IPS-20b (cell line): ENCODE data around the gene RTP4.

Experiments used
- H3K27ac ChIP-seq: one replicate; pipeline ENCODE4 v1.5.1; 2013; ENCODE audit warnings: low read length
- H3K27me3 ChIP-seq: 2 replicates; pipeline ENCODE4 v1.6.1; 2013; ENCODE audit warnings: mild to moderate bottlenecking, low read length, inconsistent platforms; ENCODE audit not compliant: insufficient read depth
- H3K36me3 ChIP-seq: 2 replicates; pipeline ENCODE4 v1.6.1; 2013; ENCODE audit warnings: low read depth, mild to moderate bottlenecking, inconsistent platforms, low read length, moderate library complexity; ENCODE audit not compliant: insufficient read depth
- H3K4me1 ChIP-seq: 2 replicates; pipeline ENCODE4 v1.6.1; 2013; ENCODE audit warnings: mild to moderate bottlenecking, control low read depth, inconsistent platforms, low read length, moderate library complexity; ENCODE audit not compliant: insufficient read depth
- H3K4me3 ChIP-seq: 2 replicates; pipeline ENCODE4 v1.5.1; 2013; ENCODE audit warnings: mild to moderate bottlenecking, low read length, inconsistent platforms
- H3K9ac ChIP-seq: 2 replicates; pipeline ENCODE4 v1.6.1; 2013; ENCODE audit warnings: low read depth, mild to moderate bottlenecking, inconsistent platforms, low read length, moderate library complexity
- H3K9me3 ChIP-seq: 2 replicates; pipeline ENCODE4 v1.6.1; 2013; ENCODE audit warnings: mild to moderate bottlenecking, low read depth, low read length, inconsistent platforms; ENCODE audit not compliant: insufficient read depth

The RTP4 gene

DNA sequence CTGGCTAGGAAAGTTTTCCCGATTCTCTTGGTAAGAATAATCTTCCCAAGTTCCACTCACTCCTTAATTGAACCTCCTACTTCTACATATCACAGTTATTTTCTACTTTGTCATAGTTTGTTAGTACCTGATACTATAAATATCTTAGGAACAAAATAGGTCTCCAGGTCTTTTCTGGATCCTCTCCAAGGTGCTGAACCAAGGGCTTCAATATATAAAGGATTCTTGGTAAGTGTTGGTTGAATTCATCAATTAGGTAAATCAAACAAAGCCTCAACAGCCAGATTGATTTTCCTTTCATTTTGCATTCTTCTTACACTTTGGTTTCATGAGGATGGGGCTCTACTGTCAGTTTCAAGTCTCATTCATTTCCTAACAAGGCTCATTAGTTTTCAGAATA, 27.6 kb upstream of the RTP4 start:
- Histone ChIP-seq H3K36me3 (no peaks in the 10 kb centered on the region), H3K4me1 (no peaks in the 10 kb centered on the region; the same call in 1 of the 2 replicates), H3K27ac (no peak overlapping the region), H3K9ac (no peak overlapping the region), H3K4me3 (no peak overlapping the region), H3K9me3 (no peaks in the 10 kb centered on the region), H3K27me3 (no peaks in the 10 kb centered on the region)

DNA sequence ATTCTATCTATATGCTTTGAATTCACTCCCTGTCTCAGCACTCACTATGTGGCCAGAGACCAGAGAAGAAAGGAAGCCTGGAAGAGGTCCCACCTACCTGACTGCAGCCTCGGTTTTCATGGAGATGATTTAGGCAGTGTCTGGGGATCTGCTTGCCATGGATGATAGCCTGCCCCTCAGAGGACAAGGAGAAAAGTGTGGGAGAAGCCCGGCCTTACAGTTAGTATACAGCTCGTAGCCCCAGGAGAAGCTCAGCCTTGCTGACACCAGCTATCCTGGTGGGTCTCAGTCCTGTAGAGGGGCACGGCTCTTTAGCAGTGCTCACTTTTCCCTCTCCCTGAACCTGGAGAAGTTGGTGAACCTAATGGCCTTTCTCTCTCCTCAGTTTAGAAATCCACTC, 25.9 kb upstream of the RTP4 start:
- Histone ChIP-seq H3K36me3 (no peaks in the 10 kb centered on the region), H3K9ac (no peak overlapping the region), H3K27ac (no peak overlapping the region), H3K27me3 (no peaks in the 10 kb centered on the region), H3K4me1 (no peaks in the 10 kb centered on the region; the same call in 1 of the 2 replicates), H3K9me3 (no peaks in the 10 kb centered on the region), H3K4me3 (no peak overlapping the region)

DNA sequence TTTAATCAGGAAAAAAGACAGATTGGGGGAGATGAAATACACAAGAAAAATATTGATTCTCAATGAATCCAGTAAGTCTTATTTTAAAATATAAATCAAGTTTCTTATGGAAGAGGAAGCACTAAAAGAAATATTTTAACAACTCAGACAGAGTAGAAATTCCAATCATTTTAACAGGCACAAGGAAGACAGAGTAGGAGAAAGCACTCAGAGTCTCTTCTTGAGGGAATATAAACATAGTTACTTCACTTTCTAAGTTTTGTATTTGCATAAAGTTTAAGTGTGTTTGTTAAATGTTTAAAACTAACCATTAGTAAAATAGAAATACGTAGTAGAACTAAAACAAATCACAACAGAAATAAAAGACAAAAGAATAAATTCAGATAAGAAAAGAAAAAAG, 24.5 kb upstream of the RTP4 start:
- Histone ChIP-seq H3K9me3 (no peaks in the 10 kb centered on the region), H3K36me3 (no peaks in the 10 kb centered on the region), H3K4me3 (no peak overlapping the region), H3K4me1 (no peaks in the 10 kb centered on the region; the same call in 1 of the 2 replicates), H3K27ac (no peak overlapping the region), H3K27me3 (no peaks in the 10 kb centered on the region), H3K9ac (no peak overlapping the region)

DNA sequence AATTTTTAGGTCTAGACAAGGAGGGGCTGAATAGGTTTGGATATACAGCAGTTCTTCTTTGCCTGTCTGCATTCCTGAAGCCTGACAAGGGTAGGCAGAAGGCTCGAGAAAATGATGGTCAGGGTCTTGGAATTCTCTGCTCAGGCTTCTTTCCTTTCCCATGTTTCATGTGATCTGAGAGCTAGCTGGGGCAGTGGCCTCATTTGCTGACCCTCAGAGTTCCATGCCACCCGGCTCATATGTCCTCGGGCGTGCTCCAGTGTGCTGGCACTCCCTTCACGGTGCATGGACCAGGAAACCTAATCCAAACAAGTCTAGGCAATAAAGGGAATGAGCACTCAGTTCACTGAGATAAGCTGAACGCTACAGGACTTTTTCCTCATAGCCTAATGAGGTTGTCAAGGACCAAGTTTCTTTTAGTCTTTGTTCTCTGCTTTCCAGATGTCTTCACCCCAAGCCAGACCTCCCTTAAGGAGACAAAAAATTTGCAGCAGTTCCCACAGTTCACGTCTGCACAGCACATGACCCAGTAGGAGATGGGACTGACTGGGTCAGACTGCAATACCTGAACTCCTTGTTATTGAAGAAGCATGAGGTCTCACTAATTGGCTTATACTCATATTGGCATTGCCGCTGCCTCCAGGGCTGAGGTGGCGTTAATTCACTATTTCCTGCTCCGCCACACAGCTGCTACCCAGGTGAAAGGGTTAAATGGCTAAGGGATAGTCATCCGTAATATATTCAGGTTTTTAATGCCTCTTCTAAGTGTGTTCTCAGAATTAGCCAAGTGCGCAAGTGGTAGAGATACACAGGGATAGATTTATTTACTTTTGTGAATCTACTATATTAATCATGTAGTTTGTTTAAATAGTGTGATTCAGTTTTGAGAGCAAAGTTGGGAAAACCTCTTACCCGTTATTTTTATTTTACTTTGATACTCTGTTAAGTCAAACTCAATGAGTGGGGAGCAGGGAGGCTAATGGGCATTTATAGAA, 15.3 kb upstream of the RTP4 start:
- H3K27ac ChIP-seq: no peak overlapping the region

GRCh38 chr3:187358068-187358467, 10.1 kb upstream of the RTP4 start:
- no peaks in the 10 kb centered on the region for H3K36me3 ChIP-seq
- H3K4me3 ChIP-seq: no peak overlapping the region
- H3K9ac ChIP-seq: no peak overlapping the region
- peaks cover 34% of the 10 kb centered on the region for H3K4me1 ChIP-seq
- no peak overlapping the region for H3K27ac ChIP-seq
- H3K27me3 ChIP-seq: no peaks in the 10 kb centered on the region
- H3K9me3 ChIP-seq: no peaks in the 10 kb centered on the region

More for the DNA sequence above, 15.3 kb upstream of the RTP4 start:
- Histone ChIP-seq H3K9ac (no peak overlapping the region), H3K36me3 (no peaks in the 10 kb centered on the region), H3K4me1 (no peaks in the 10 kb centered on the region), H3K27me3 (no peaks in the 10 kb centered on the region), H3K4me3 (no peak overlapping the region), H3K9me3 (no peaks in the 10 kb centered on the region)

DNA sequence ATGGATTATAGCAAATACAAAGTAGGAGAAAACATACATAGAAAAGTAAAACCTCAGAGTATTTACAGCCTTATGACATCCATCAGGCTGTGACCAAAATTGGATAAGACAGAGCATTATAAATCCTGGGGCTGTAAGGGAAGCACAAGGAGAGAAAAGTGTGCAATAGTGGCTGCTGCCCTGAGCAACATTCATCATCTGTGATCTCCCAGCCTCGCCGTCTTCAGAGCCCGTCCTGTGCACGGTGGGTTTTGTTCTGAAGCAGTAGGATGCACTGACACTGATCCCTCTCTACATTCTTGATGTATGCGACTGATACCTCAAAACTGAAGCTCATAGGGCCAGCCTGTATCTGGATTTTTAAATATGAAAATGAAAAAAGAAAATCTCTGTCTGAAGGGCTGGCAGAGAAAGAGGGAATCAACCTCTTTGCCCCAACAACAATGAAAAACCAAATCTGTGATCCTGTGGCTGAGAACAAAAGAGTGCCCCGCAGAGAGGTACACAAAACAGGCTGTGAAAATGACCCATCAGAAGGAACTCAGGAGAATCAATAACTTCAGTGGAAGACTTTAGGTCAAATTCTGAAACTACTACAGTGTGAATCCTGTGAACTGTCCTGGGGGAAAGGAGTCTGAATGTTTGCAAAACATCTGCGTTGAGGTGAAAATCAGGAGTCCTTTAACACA, 8.2 kb upstream of the RTP4 start:
- H3K27ac ChIP-seq: peak overlapping the region; percentile 10
- H3K9me3 ChIP-seq: no peaks in the 10 kb centered on the region
- H3K9ac ChIP-seq: peak overlapping the region; percentile 39; the same call in 1 of the 2 replicates
- H3K4me1 ChIP-seq: peaks cover 43% of the 10 kb centered on the region
- no peaks in the 10 kb centered on the region for H3K36me3 ChIP-seq
- H3K27me3 ChIP-seq: no peaks in the 10 kb centered on the region
- H3K4me3 ChIP-seq: peak overlapping the region; percentile 25

DNA sequence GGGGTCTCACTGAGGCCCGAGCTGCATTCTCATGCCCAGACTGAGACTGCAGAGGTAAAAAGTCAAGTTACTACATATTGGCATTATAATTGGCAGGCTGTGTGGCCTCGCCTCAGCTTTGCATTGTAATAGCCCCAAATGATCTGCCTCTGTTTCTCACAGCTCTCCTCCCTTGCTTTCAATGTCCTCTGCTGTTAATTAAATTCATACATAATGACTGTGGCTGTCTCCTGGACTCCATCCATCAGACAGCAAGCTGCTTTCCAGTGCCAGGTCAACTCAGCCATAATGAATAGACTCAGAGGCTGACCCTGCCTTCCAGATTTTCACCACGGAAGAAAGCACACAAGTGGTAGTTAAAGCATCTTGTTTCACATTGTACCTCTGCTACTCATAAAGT, 7.6 kb upstream of the RTP4 start:
- H3K27me3 ChIP-seq: no peaks in the 10 kb centered on the region
- H3K9me3 ChIP-seq: no peaks in the 10 kb centered on the region
- H3K27ac ChIP-seq: peak overlapping the region; percentile 10
- H3K4me3 ChIP-seq: peak overlapping the region; percentile 25
- H3K9ac ChIP-seq: peak overlapping the region; percentile 39; the same call in 1 of the 2 replicates
- H3K36me3 ChIP-seq: no peaks in the 10 kb centered on the region
- peaks cover 43% of the 10 kb centered on the region for H3K4me1 ChIP-seq

- peak overlapping the region; percentile 23; the same call in 1 of the 2 replicates for H3K9ac ChIP-seq
- H3K4me3 ChIP-seq: peak overlapping the region; percentile 25; the same call in 1 of the 2 replicates
- H3K36me3 ChIP-seq: no peaks in the 10 kb centered on the region
- no peak overlapping the region for H3K27ac ChIP-seq
- H3K9me3 ChIP-seq: no peaks in the 10 kb centered on the region
- no peaks in the 10 kb centered on the region for H3K27me3 ChIP-seq
- peaks cover 43% of the 10 kb centered on the region for H3K4me1 ChIP-seq
Observed at GRCh38 chr3:187361835-187362234, 6.3 kb upstream of the RTP4 start.

DNA sequence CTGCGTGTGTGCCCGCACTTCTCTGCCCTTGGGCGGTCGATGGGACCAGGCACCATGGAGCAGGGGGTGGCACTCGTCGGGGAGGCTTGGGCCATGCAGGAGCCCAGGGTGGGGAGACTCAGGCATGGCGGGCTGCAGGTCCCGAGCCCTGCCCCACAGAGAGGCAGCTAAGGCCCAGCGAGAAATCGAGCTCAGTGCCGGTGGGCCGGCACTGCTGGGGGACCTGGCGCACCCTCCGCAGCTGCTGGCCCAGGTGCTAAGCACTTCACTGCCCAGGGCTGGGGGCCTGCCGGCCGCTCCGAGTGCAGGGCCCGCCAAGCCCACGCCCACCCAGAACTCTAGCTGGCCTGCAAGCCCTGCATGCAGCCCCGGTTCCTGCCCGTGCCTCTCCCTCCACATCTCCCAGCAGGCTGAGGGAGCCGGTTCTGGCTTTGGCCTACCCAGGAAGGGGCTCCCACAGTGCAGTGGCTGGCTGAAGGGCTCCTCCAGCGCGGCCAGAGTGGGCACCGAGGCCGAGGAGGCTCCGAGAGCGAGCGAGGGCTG, 553 bp upstream of the RTP4 start:
- Histone ChIP-seq H3K4me1 (peaks cover 8% of the 10 kb centered on the region; the same call in 1 of the 2 replicates), H3K27me3 (no peaks in the 10 kb centered on the region), H3K9ac (no peak overlapping the region), H3K4me3 (no peak overlapping the region), H3K27ac (no peak overlapping the region), H3K36me3 (no peaks in the 10 kb centered on the region), H3K9me3 (no peaks in the 10 kb centered on the region)

- Histone ChIP-seq H3K36me3 (no peaks in the 10 kb centered on the region), H3K4me3 (no peak overlapping the region), H3K9ac (no peak overlapping the region), H3K27ac (no peak overlapping the region), H3K9me3 (no peaks in the 10 kb centered on the region), H3K27me3 (no peaks in the 10 kb centered on the region), H3K4me1 (peaks cover 6% of the 10 kb centered on the region; the same call in 1 of the 2 replicates)
Observed at GRCh38 chr3:187369089-187369447, 883 bp downstream of the RTP4 start.

GRCh38 chr3:187370051-187370450, 1.9 kb downstream of the RTP4 start:
- no peaks in the 10 kb centered on the region for H3K36me3 ChIP-seq
- H3K27ac ChIP-seq: no peak overlapping the region
- no peak overlapping the region for H3K4me3 ChIP-seq
- H3K9ac ChIP-seq: no peak overlapping the region
- no peaks in the 10 kb centered on the region for H3K9me3 ChIP-seq
- no peaks in the 10 kb centered on the region for H3K27me3 ChIP-seq
- no peaks in the 10 kb centered on the region for H3K4me1 ChIP-seq
